Measurements from ENCODE around the gene CASKIN1.

The CASKIN1 gene

GRCh38 chr16:2232094-2232990 lies 35.9 kb upstream of the CASKIN1 start:
- no peak for DNase-seq

GRCh38 chr16:2231016-2231931 lies 34.9 kb upstream of the CASKIN1 start:
- no peak for DNase-seq

- no peak for DNase-seq
These were observed 34.0 kb upstream of the CASKIN1 start for GRCh38 chr16:2230376-2230775.

GRCh38 chr16:2229632-2230250 lies 33.3 kb upstream of the CASKIN1 start:
- no peak for DNase-seq

- no peak for DNase-seq
These were observed 32.7 kb upstream of the CASKIN1 start for GRCh38 chr16:2229091-2229490.

GRCh38 chr16:2228161-2228824 lies 31.9 kb upstream of the CASKIN1 start:
- no peak for DNase-seq

- no peak for DNase-seq
These were observed 30.5 kb upstream of the CASKIN1 start for GRCh38 chr16:2226918-2227317.

GRCh38 chr16:2226245-2226793 lies 29.9 kb upstream of the CASKIN1 start:
- DNase-seq = no peak

- DNase-seq = no peak
These were observed 27.6 kb upstream of the CASKIN1 start for GRCh38 chr16:2223942-2224486.

- DNase-seq = peak; percentile 97
These were observed 27.0 kb upstream of the CASKIN1 start, which contains the start of gene E4F1 for GRCh38 chr16:2223221-2223941. E4F1 (plus strand) TSS chr16:2223591; CDS start chr16:2223614, 23 bp downstream.

- no peak for DNase-seq
These were observed 19.9 kb upstream of the CASKIN1 start for GRCh38 chr16:2216330-2216729.

- DNase-seq = no peak
These were observed 18.2 kb upstream of the CASKIN1 start, which contains the start of gene PGP for GRCh38 chr16:2214719-2214968. PGP (minus strand) TSS chr16:2214840; CDS start chr16:2214777, 63 bp downstream.

- DNase-seq = no peak
These were observed 17.7 kb upstream of the CASKIN1 start for GRCh38 chr16:2213817-2214718.

GRCh38 chr16:2212362-2213324 lies 16.2 kb upstream of the CASKIN1 start:
- no peak for DNase-seq

GRCh38 chr16:2211923-2212347 lies 15.5 kb upstream of the CASKIN1 start:
- no peak for DNase-seq

- no peak for DNase-seq
These were observed 14.3 kb upstream of the CASKIN1 start, which contains the start of gene BRICD5 for GRCh38 chr16:2210386-2211365. BRICD5 (minus strand) TSS chr16:2210863; CDS start chr16:2210833, 30 bp downstream.

GRCh38 chr16:2210009-2210332 lies 13.6 kb upstream of the CASKIN1 start:
- no peak for DNase-seq

Measured in kidney glomerular epithelial cell (primary cell).